SU-DHL-6 (cell line): ENCODE data around the gene PSIP1.

Experiments used
- H2AFZ ChIP-seq: fragments of 200-600 bp; sonication (generic); 2 replicates; pipeline ENCODE4 v1.6.1; 2014; ENCODE audit warnings: low read depth, mild to moderate bottlenecking, moderate library complexity, mixed read lengths, antibody characterized with exemption, low read length; ENCODE audit not compliant: severe bottlenecking
- H3F3A ChIP-seq: fragments of 200-600 bp; shearing (Covaris generic); 2 replicates; pipeline ENCODE4 v1.6.0; 2016; ENCODE audit warnings: antibody characterized with exemption, mild to moderate bottlenecking; ENCODE audit not compliant: insufficient read depth
- H3K27ac ChIP-seq: fragments of 200-600 bp; sonication (generic); 2 replicates; pipeline ENCODE4 v1.5.1; 2016; ENCODE audit warnings: low read depth, mild to moderate bottlenecking, low read length, moderate library complexity, mixed read lengths
- H3K27me3 ChIP-seq: fragments of 200-600 bp; sonication (generic), shearing (Covaris generic); 2 replicates; pipeline ENCODE4 v1.6.0; 2014; ENCODE audit warnings: mild to moderate bottlenecking, low read length
- H3K36me3 ChIP-seq: fragments of 200-600 bp; sonication (generic); 2 replicates; pipeline ENCODE4 v1.6.1; 2014; ENCODE audit warnings: mild to moderate bottlenecking, low read length, mixed read lengths
- H3K4me2 ChIP-seq: fragments of 300-600, 200-600 bp; shearing (Covaris generic), sonication (generic); 2 replicates; pipeline ENCODE4 v1.6.0; 2014; ENCODE audit warnings: low read length, low read depth, mild to moderate bottlenecking; ENCODE audit not compliant: poor library complexity, severe bottlenecking
- H3K4me3 ChIP-seq: fragments of 200-600 bp; sonication (generic); 2 replicates; pipeline ENCODE4 v1.5.1; 2014; ENCODE audit warnings: antibody characterized with exemption, low read length, mild to moderate bottlenecking, mixed read lengths; ENCODE audit not compliant: insufficient read depth, poor library complexity, severe bottlenecking
- H3K79me2 ChIP-seq: fragments of 200-600 bp; sonication (generic); 2 replicates; pipeline ENCODE4 v1.6.1; 2014; ENCODE audit warnings: mild to moderate bottlenecking, low read length, moderate library complexity; ENCODE audit not compliant: insufficient read depth
- H3K9ac ChIP-seq: fragments of 200-600 bp; sonication (generic); 2 replicates; pipeline ENCODE4 v1.7.0; 2014; ENCODE audit warnings: mild to moderate bottlenecking, low read length
- H3K9me2 ChIP-seq: fragments of 200-600 bp; sonication (generic); replicated peaks from 2 replicates; pipeline ENCODE4 v1.6.1; 2014; ENCODE audit warnings: low read length; ENCODE audit not compliant: insufficient read depth
- H3K9me3 ChIP-seq: fragments of 200-600 bp; sonication (generic); 2 replicates; pipeline ENCODE4 v1.6.1; 2014; ENCODE audit warnings: low read length, mixed read lengths; ENCODE audit not compliant: insufficient read depth
- H4K20me1 ChIP-seq: fragments of 200-600 bp; sonication (generic); 2 replicates; pipeline ENCODE4 v1.6.1; 2014; ENCODE audit warnings: low read depth, mild to moderate bottlenecking, antibody characterized with exemption, low read length, moderate library complexity, mixed read lengths
- CTCF ChIP-seq: fragments of 200-600 bp; sonication (generic); IDR thresholded peaks from one replicate; pipeline ENCODE4 v1.5.1; 2017; ENCODE audit warnings: antibody characterized with exemption, mild to moderate bottlenecking, low read length, moderate library complexity; ENCODE audit not compliant: insufficient read depth, poor library complexity, severe bottlenecking
- EZH2phosphoT487 ChIP-seq: fragments of 200-600 bp; sonication (generic), shearing (Covaris generic); conservative IDR thresholded peaks from 2 replicates; pipeline ENCODE4 v1.6.1; 2018; ENCODE audit warnings: mild to moderate bottlenecking, antibody characterized with exemption, low read length, moderate library complexity, mixed read lengths

PSIP1 gene

DNA sequence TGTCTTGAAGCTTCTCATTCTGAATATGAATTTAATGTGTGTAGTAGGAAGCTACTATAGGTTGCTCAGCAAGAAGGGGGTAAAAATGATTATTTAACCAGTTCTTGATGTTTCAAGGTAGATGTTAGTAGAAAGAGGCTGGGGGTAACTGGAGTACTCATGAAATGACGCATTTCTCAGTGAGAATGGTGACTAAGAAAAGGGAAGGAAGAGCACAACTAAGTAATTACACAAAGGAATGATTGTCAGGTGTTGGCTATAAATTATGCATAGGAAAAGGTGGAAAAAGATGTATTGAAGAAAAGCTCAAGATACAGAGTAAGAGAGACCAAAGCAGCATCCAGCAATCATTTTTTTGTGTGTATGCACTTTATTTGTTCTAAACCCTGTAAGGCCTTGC is 1.4 kb upstream of the PSIP1 start:
- Histone ChIP-seq H3F3A (peaks cover 29% of the 10 kb centered on the region), H2AFZ (peak overlapping the region; percentile 97), H3K9ac (peak overlapping the region; percentile 98), H3K9me2 (no peaks in the 10 kb centered on the region), H3K36me3 (peaks cover 22% of the 10 kb centered on the region), H3K4me3 (peak overlapping the region; percentile 98), H3K27ac (peak overlapping the region; percentile 88), H3K9me3 (no peaks in the 10 kb centered on the region), H3K27me3 (no peaks in the 10 kb centered on the region), H4K20me1 (peaks cover 23% of the 10 kb centered on the region), H3K79me2 (peaks cover 35% of the 10 kb centered on the region), H3K4me2 (peak overlapping the region; percentile 89)
- TF ChIP-seq CTCF, result no peak
- TF ChIP-seq EZH2phosphoT487, result no peak

DNA sequence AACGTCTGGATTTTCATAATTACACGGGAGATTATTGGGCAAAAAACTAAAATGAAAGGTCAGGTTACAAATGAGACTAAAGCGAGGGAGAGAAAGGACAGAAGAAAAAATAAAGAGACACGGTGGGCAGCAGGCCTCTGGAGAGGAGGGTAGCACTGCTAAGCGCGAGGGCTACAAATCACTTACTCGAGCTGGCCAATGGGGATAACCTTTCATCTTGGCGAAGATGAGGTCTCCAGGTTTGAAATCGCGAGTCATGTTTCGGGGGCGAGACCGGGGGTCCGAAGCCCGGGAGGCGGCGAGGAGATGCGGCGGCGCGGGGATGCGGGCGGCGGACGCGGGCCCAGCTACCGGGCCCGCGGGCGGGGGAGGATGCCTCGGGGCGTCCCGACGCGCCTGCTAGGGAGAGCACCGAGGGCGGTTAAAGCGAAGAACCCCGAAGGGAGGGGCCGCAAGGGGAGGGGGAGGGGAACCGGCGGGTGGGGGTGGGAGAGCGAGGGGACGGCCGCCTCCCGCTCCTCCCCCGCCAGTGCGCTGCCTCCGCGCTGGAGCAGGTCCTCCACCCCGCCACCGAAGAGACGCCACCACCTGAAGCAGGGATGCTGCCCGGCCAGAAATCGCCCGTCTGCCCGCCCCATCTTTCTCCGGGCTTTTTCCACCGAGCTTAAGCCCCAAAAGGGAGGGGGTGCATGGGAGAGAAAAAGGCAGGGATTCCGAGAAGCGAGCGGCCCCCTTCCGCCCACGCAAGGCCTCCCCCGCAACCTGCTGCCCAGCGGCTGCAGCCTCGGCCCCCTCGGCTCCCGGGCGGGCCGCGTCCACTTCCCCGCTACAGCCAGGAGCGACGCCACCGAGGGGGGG is 610 bp downstream of the PSIP1 start:
- Histone ChIP-seq H3K9me3 (no peaks in the 10 kb centered on the region), H3K4me2 (peak overlapping the region; percentile 89), H2AFZ (peak overlapping the region; percentile 97), H3K27ac (peak overlapping the region; percentile 88), H4K20me1 (peaks cover 30% of the 10 kb centered on the region), H3K9me2 (no peaks in the 10 kb centered on the region), H3K27me3 (no peaks in the 10 kb centered on the region), H3K79me2 (peaks cover 56% of the 10 kb centered on the region), H3F3A (peaks cover 29% of the 10 kb centered on the region), H3K4me3 (peak overlapping the region; percentile 98), H3K36me3 (peaks cover 43% of the 10 kb centered on the region), H3K9ac (peak overlapping the region; percentile 98)
- no peak for TF ChIP-seq EZH2phosphoT487
- no peak for TF ChIP-seq CTCF

DNA sequence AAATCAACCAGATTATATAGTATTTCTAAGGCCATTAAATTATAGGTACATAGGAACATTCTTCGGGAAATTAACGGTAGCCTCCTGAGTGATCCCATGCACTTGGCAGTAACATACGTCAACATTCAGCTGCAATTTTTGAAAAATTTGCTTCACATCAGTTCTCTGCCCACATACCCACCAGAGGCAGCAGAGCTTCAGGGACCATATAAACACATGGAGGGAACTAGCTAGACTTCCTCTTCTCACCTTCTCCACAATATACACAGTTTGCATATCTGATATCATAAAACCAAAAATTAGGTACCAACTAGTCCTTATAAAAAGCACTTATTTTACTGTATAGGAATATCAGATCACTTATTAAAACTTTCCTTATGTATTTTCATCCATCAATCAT is 4.8 kb downstream of the PSIP1 start:
- TF ChIP-seq EZH2phosphoT487, result no peak
- peaks cover 16% of the 10 kb centered on the region for H3F3A ChIP-seq
- no peaks in the 10 kb centered on the region for H3K27me3 ChIP-seq
- H3K9me3 ChIP-seq, result no peaks in the 10 kb centered on the region
- H3K9me2 ChIP-seq, result no peaks in the 10 kb centered on the region
- H2AFZ ChIP-seq, result no peak overlapping the region
- no peak overlapping the region for H3K27ac ChIP-seq
- peaks cover 96% of the 10 kb centered on the region for H3K79me2 ChIP-seq
- no peak overlapping the region for H3K4me2 ChIP-seq
- H3K9ac ChIP-seq, result no peak overlapping the region
- peaks cover 53% of the 10 kb centered on the region for H4K20me1 ChIP-seq
- H3K36me3 ChIP-seq, result peaks cover 63% of the 10 kb centered on the region
- H3K4me3 ChIP-seq, result no peak overlapping the region

- H4K20me1 ChIP-seq, result peaks cover 45% of the 10 kb centered on the region
- H3K9me2 ChIP-seq, result no peaks in the 10 kb centered on the region
- no peak overlapping the region for H3K9ac ChIP-seq
- TF ChIP-seq EZH2phosphoT487 (no peak), CTCF (no peak)
- no peak overlapping the region for H2AFZ ChIP-seq
- no peak overlapping the region for H3K27ac ChIP-seq
- no peak overlapping the region for H3K4me3 ChIP-seq
- no peaks in the 10 kb centered on the region for H3K9me3 ChIP-seq
- H3K79me2 ChIP-seq, result peaks cover 95% of the 10 kb centered on the region
- no peaks in the 10 kb centered on the region for H3K27me3 ChIP-seq
- peaks cover 58% of the 10 kb centered on the region for H3K36me3 ChIP-seq
- no peak overlapping the region for H3K4me2 ChIP-seq
- peaks cover 9% of the 10 kb centered on the region for H3F3A ChIP-seq
Measured at GRCh38 chr9:15501803-15502202, 9.0 kb downstream of the PSIP1 start.
